Stimulated activated CD4-positive, alpha-beta T cell treated with anti-CD3 and anti-CD28 coated beads, Interleukin-2, amount 100 ng/mL, for 24 hours (primary cell): ENCODE results near the gene SDHA.

Experiments used
- DNase-seq, 2 donors: peaks; one replicate each; pipeline ENCODE4 v3.0.0-alpha.2; 2020

SDHA gene

GRCh38 chr5:217494-218456 is at the start of gene SDHA, which contains the start of gene CCDC127:
TSS of gene SDHA (plus strand) at chr5:218320. CDS start at chr5:218356, 36 bp downstream.
TSS of gene CCDC127 (minus strand) at chr5:218153. CDS start at chr5:216849, 1,304 bp downstream.
- DNase-seq = peak; percentile 98 to 99

GRCh38 chr5:169071-169727 is 48.9 kb upstream of the SDHA start:
- no peak for DNase-seq

GRCh38 chr5:169728-170094 is 48.4 kb upstream of the SDHA start:
- DNase-seq = no peak

GRCh38 chr5:170971-171800 is 46.9 kb upstream of the SDHA start:
- no peak for DNase-seq

GRCh38 chr5:171801-172331 is 46.3 kb upstream of the SDHA start:
- no peak for DNase-seq

GRCh38 chr5:172421-172820 is 45.7 kb upstream of the SDHA start:
- DNase-seq = no peak

GRCh38 chr5:172841-173251 is 45.3 kb upstream of the SDHA start:
- DNase-seq = no peak

- DNase-seq = no peak
These were observed 44.5 kb upstream of the SDHA start for GRCh38 chr5:173392-174290.

GRCh38 chr5:174291-174600 is 43.9 kb upstream of the SDHA start:
- no peak for DNase-seq

GRCh38 chr5:174876-175465 is 43.1 kb upstream of the SDHA start:
- no peak for DNase-seq

GRCh38 chr5:176296-176823 is 41.8 kb upstream of the SDHA start:
- no peak for DNase-seq

GRCh38 chr5:178110-178509 is 40.0 kb upstream of the SDHA start:
- no peak for DNase-seq

GRCh38 chr5:179401-179800 is 38.7 kb upstream of the SDHA start:
- no peak for DNase-seq

GRCh38 chr5:180286-180918 is 37.7 kb upstream of the SDHA start:
- no peak for DNase-seq

- no peak for DNase-seq
These were observed 37.0 kb upstream of the SDHA start for GRCh38 chr5:181160-181559.

GRCh38 chr5:181566-181965 is 36.6 kb upstream of the SDHA start:
- DNase-seq = no peak

- no peak for DNase-seq
These were observed 36.0 kb upstream of the SDHA start for GRCh38 chr5:182126-182525.

GRCh38 chr5:184471-184870 is 33.6 kb upstream of the SDHA start:
- DNase-seq = no peak

GRCh38 chr5:185095-186070 is 32.7 kb upstream of the SDHA start:
- no peak for DNase-seq
